H7 (cell line): ENCODE data around the gene MSANTD4. TPM values are rescaled to one million over a fixed set of nuclear protein-coding genes. Genes with fewer than 3 reads are reported as not detected.

Experiments
- DNase-seq: peaks from one replicate; pipeline ENCODE4 v3.0.0; 2012
- H3K27me3 ChIP-seq: 2 replicates; pipeline ENCODE4 v1.6.0; 2011; ENCODE audit warnings: mild to moderate bottlenecking, low read length; ENCODE audit not compliant: control insufficient read depth, insufficient read depth
- H3K36me3 ChIP-seq: replicated peaks from 2 replicates; pipeline ENCODE4 v1.5.1; 2011; ENCODE audit warnings: low read length; ENCODE audit not compliant: control insufficient read depth, insufficient read depth
- H3K4me3 ChIP-seq: 2 replicates; pipeline ENCODE4 v1.5.1; 2011; ENCODE audit warnings: low read depth, mild to moderate bottlenecking, control low read depth, low read length, moderate library complexity; ENCODE audit not compliant: insufficient read depth
- total RNA-seq: library from RNA; depleted of rRNA; stranded (reverse); fragments of >200 nt; shearing (Covaris generic); gene quantifications from 2 replicates; pipeline ENCODE4 v1.2.3, GENCODE V29; 2014; rRNA removed

MSANTD4 gene
- total RNA-seq, 1 experiment from 2014 or later, result 13.2 TPM

DNA sequence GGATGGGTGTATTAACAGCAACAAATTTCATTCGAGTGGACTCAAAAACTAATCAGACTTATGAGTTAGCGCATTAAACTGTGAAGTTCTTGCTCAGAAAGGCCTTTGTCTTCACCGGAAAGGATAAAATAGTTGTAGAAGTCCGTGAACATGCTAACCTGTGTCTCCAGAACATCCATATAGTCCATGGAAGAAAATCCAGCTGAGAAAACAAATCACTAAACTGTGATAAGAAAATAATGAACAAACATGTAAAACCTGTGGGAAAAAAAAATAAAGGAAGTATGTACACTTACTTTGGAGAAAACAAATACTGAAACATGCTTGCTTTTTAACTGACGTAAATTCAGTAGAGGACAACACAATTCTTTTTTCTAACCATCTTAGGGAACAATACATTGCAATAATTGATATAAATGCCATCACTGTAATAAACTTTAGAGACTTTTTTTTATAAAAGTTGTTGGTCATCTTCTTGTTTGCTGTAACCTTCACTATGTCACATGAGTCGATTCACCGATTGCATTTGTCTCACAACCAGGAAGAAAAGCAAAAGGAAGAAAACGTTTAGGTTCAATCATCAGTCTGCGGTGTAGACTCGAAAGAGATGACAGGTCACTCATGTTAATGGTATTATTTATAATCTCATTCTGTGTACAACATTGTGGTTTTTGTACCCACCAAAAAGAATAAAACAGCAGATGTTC, 41.9 kb downstream of the MSANTD4 start:
- no peaks in the 10 kb centered on the region for H3K27me3 ChIP-seq
- no peak for DNase-seq

DNA sequence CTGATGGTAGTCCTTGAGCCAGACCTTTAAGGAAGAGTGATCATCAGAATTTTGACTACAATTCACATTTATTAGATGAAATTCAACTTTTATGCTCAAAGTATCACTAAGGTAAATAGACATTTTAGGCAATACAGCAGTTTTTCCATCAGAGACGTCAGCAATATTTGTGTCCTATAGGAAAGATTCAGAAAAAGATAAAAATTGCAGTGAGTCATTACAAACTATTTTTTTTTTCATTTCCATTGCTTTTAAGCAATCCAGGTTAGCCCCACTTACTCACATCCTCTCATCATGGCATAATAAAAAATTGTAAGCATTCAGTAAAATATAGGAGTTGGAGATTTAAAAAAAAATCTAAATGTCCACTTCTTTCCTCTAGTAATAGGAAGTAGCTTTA, 46.9 kb downstream of the MSANTD4 start:
- DNase-seq, result no peak
- no peak overlapping the region for H3K4me3 ChIP-seq
- H3K36me3 ChIP-seq, result no peaks in the 10 kb centered on the region
- H3K27me3 ChIP-seq, result no peaks in the 10 kb centered on the region

More for the DNA sequence above, 41.9 kb downstream of the MSANTD4 start:
- no peak overlapping the region for H3K4me3 ChIP-seq
- H3K36me3 ChIP-seq, result no peaks in the 10 kb centered on the region

DNA sequence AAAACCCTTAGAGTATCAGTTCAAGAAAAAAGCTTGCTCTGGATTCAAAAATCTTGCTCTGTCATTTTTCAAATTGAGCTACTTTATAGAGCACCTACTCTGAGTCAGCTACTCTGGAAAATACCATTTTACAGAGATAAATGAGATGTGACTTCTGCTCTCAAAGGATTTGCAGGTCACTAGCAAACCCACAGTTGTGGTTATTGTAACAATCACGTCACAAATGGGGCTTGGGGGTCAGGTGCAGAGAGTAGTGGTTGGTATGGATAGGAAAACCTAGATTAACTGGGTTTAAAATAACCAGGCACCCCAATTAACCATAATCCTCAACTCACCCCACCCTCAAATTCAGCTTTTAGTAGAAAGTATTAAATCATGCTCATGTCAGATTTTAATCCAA, 52.3 kb downstream of the MSANTD4 start:
- no peak for DNase-seq
- no peaks in the 10 kb centered on the region for H3K27me3 ChIP-seq
- H3K36me3 ChIP-seq, result no peaks in the 10 kb centered on the region
- no peak overlapping the region for H3K4me3 ChIP-seq

DNA sequence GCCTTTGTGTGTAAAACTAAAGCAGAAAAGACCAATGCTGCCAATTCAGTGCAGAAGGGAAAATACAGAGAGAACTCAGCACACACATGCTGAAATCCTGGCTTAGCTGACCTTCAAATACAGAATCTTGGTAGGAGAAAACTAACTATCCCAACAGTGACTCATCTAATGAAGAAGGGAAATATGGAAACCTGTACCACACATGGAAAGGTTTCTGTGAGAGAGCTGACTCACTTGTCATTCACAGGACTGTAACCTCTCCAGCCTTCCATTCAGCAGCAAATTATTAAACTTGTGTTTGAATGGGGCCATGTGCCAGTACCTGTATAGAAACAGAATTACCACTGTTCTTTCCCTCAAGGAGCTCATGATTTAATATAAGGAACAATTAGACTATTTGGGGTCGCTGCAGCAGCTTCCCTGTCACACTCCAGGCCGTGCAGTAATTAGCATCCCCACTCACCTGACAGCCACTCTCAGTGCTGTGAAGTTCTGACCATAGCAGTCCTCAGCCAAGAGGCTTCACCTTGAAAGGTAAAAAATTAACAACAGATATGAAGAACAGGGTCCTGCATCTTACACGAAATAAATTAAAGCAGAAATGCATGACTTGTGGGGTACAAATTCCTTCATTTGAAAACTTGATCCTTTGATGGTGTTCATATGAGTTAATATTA, 53.9 kb downstream of the MSANTD4 start:
- Histone ChIP-seq H3K36me3 (no peaks in the 10 kb centered on the region), H3K4me3 (no peak overlapping the region), H3K27me3 (no peaks in the 10 kb centered on the region)
- DNase-seq, result no peak

DNA sequence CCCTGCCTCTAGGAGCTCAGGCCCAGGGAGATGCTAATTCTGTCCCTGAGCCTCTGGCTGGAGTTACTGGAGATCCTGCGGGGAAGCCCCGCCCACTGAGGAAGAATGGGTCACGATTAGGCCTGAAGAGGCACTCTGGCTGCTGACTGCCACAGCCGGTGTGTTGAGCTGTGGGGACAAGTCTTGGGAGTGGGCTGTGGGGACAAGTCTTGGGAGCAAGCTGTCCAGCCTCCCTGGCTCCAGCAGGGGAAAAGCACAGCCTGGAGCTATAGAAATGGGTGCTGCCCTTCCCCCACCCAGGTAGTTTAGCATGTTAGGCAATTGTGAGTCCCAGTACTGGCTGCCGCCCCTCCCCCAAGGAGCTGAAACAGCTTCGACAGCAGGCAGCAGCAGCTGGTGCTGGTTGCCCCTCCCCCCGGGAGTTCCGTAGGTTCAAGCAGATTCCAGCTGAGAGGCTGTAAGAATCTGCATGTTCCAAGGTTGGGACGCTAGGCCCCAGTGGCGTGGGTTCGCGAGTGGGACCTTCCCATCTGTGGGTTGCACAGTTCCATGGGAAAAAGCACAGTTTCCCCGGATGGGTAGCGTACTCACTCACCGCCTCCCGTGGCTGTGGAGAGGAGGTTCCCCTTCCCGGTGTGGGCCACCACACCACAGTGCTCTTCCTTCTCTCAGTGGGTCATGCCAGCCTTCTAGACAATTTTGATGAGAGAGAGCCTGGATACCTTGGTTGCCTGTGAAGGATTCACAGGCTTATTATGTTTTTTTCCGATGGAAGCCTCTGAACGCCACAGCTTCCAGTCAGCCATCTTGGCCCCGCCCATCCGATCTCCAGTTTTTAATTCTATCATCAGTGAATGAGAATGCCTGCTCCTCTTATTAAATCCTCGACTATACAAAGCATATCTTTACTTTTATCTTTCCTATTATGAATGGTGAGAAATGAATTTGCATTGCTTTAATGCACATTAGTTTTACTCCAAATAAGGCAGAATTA, 61.5 kb downstream of the MSANTD4 start:
- Histone ChIP-seq H3K27me3 (no peaks in the 10 kb centered on the region), H3K36me3 (no peaks in the 10 kb centered on the region), H3K4me3 (peak overlapping the region; percentile 13; the same call in 1 of the 2 replicates)
- DNase-seq, result peak; percentile 10

Other genes starting within 250 kb of the MSANTD4 start
- gene KBTBD3, start 55.1 kb upstream of the MSANTD4 start, total RNA-seq, result 3.4 and 4.0 TPM in 2 replicates
- gene AASDHPPT, start 55.4 kb upstream of the MSANTD4 start, total RNA-seq, result 69.0 and 76.7 TPM in 2 replicates